ENCODE results near the gene ZNF502. TPM values are rescaled to one million over a fixed set of nuclear protein-coding genes. Genes with fewer than 3 reads are reported as not detected.
"Not testable (repeated sequence)": the region's sequence is repeated elsewhere in the genome, so short reads cannot be mapped to it uniquely, and the experiment has no call there.

The ZNF502 gene
- 1 to 10 TPM; 1.8 to 4.8 (median 1.9) TPM for total RNA-seq

DNA sequence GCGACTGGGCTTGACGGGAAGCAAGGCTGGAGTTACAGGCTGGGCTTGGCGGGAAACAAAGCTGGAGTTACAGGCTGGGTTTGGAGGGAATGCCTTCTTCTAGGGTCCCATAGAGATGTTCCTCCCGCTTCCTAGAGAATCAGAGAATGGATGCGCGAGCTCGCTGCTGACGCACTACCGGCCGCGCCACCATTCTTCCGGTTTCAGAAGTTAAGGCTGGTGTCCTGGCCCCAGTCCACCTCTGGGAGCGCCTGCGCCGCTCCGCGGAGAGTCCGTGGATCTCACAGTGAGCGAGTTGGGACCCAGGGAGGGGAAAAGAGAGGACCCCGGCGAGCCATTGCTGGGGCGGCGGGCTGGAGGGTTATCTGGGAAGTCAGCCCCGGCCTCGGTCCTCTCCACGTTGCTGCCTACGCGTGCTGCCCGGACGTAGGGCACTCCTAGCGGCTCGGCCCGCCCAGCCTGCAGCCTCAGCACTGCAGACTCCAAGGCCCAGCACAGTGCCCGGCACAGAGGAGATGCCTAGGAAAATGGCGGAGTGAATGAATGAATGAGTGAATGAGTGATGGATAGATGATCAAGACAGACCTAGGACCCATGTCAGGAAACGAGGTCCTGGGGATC lies at the start of gene ZNF502:
TSS of gene ZNF502 (plus strand) at position 206 of the 621 bp plus-strand sequence. CDS start 7,602 bp downstream, outside the sequence.
- Histone ChIP-seq H3K9me3 (peaks cover 0 to 7% (median 0%) of the 10 kb centered on the region in 3 donors), H3K4me1 (peaks cover 0 to 4% of the 10 kb centered on the region in 2 donors), H3K27me3 (peaks cover 0 to 3% (median 0%) of the 10 kb centered on the region in 3 donors), H3K36me3 (peaks cover 0 to 8% of the 10 kb centered on the region in 2 donors), H3K4me3 (peak within 1 kb of the TSS; percentile 68 to 90 (median 88)), H3K27ac (peak within 1 kb of the TSS; percentile 60 to 70 (median 66))
- DNase-seq (peak; percentile 60 to 78), ATAC-seq (peak; percentile 75 to 96)
- peak in 1 of 2 donors; percentile 34 for TF ChIP-seq POLR2A (IDR thresholded peaks at IDR 0.05)
- TF ChIP-seq, protein P1, sequence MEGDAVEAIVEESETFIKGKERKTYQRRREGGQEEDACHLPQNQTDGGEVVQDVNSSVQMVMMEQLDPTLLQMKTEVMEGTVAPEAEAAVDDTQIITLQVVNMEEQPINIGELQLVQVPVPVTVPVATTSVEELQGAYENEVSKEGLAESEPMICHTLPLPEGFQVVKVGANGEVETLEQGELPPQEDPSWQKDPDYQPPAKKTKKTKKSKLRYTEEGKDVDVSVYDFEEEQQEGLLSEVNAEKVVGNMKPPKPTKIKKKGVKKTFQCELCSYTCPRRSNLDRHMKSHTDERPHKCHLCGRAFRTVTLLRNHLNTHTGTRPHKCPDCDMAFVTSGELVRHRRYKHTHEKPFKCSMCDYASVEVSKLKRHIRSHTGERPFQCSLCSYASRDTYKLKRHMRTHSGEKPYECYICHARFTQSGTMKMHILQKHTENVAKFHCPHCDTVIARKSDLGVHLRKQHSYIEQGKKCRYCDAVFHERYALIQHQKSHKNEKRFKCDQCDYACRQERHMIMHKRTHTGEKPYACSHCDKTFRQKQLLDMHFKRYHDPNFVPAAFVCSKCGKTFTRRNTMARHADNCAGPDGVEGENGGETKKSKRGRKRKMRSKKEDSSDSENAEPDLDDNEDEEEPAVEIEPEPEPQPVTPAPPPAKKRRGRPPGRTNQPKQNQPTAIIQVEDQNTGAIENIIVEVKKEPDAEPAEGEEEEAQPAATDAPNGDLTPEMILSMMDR (IDR thresholded peaks at IDR 0.05 in 4 of 5, conservative IDR thresholded peaks at IDR 0.05 in 1 of 5): peak in 3 of 5 experiments; percentile 31 to 45 (median 42)
- in situ Hi-C loops (cut with MboI; ENCODE audit: low sequenced_read_pairs in 4 of 4): no loop called here
- intact Hi-C loops (cut with DNase I; ENCODE audit: low total_unique reads): loop anchor here (1.0 to 5.0 kb wide), 3 partner anchors 17 to 150 kb away; partner anchors contain the start of genes KIAA1143, KIF15, TMEM42 and ZNF501

GRCh38 chr3:44665173-44665572 lies 47.3 kb upstream of the ZNF502 start:
- Histone ChIP-seq H3K4me1 (no peaks in the 10 kb centered on the region), H3K27me3 (no peaks in the 10 kb centered on the region), H3K9me3 (peaks cover 0 to 1% (median 0%) of the 10 kb centered on the region in 3 donors), H3K4me3 (no peak overlapping the region), H3K36me3 (peaks cover 0 to 14% of the 10 kb centered on the region in 2 donors), H3K27ac (no peak overlapping the region)
- intact Hi-C loops (cut with DNase I; ENCODE audit: low total_unique reads): no loop called here
- ATAC-seq (no peak), DNase-seq (no peak)
- in situ Hi-C loops (cut with MboI; ENCODE audit: low sequenced_read_pairs in 4 of 4): no loop called here
- TF ChIP-seq, protein P1 (IDR thresholded peaks at IDR 0.05 in 4 of 5, conservative IDR thresholded peaks at IDR 0.05 in 1 of 5): no peak
- TF ChIP-seq POLR2A (IDR thresholded peaks at IDR 0.05): no peak

GRCh38 chr3:44666346-44666745 lies 46.1 kb upstream of the ZNF502 start:
- no peak overlapping the region for H3K27ac ChIP-seq
- intact Hi-C loops (cut with DNase I; ENCODE audit: low total_unique reads) (no loop called here), in situ Hi-C loops (cut with MboI; ENCODE audit: low sequenced_read_pairs in 4 of 4) (no loop called here)
- TF ChIP-seq, protein P1 (IDR thresholded peaks at IDR 0.05 in 4 of 5, conservative IDR thresholded peaks at IDR 0.05 in 1 of 5): no peak
- no peak for TF ChIP-seq POLR2A (IDR thresholded peaks at IDR 0.05)
- H3K4me3 ChIP-seq: no peak overlapping the region
- ATAC-seq: no peak
- H3K27me3 ChIP-seq: no peaks in the 10 kb centered on the region
- DNase-seq: no peak
- H3K4me1 ChIP-seq: no peaks in the 10 kb centered on the region
- H3K9me3 ChIP-seq: no peaks in the 10 kb centered on the region
- H3K36me3 ChIP-seq: peaks cover 0 to 2% of the 10 kb centered on the region in 2 donors

DNA sequence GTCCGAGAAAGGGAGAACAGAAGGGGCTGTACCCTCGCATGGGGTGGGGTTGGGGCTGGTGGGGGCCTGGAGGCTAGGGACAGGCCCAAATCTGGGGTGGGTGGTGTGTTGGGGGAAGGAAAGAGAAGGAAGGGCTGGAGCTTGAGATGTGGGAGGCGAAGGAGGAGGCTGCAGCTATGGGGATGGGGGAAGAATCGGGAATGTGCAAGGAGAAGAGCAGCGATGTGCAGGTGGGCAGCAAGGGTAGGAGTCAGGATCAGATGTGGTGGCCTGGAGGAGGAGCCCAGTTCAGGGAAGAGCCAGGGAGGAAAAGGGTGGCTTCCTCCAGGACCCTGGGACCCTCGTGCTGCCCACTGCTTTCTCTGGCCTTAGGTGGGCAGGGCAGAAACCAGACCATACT lies 42.7 kb upstream of the ZNF502 start:
- no peak overlapping the region for H3K27ac ChIP-seq
- H3K4me3 ChIP-seq: no peak overlapping the region
- H3K9me3 ChIP-seq: no peaks in the 10 kb centered on the region
- in situ Hi-C loops (cut with MboI; ENCODE audit: low sequenced_read_pairs in 4 of 4) (no loop called here), intact Hi-C loops (cut with DNase I; ENCODE audit: low total_unique reads) (no loop called here)
- H3K36me3 ChIP-seq: no peaks in the 10 kb centered on the region
- TF ChIP-seq POLR2A (IDR thresholded peaks at IDR 0.05): no peak
- TF ChIP-seq, protein P1 (IDR thresholded peaks at IDR 0.05 in 4 of 5, conservative IDR thresholded peaks at IDR 0.05 in 1 of 5): no peak
- no peak for DNase-seq
- ATAC-seq: no peak
- no peaks in the 10 kb centered on the region for H3K27me3 ChIP-seq
- H3K4me1 ChIP-seq: no peaks in the 10 kb centered on the region

- H3K9me3 ChIP-seq; H3K36me3 ChIP-seq; ATAC-seq; H3K4me3 ChIP-seq; DNase-seq; intact Hi-C loops (cut with DNase I; ENCODE audit: low total_unique reads); H3K27ac ChIP-seq; in situ Hi-C loops (cut with MboI; ENCODE audit: low sequenced_read_pairs in 4 of 4); H3K4me1 ChIP-seq; H3K27me3 ChIP-seq: not testable (repeated sequence)
These were observed 39.0 kb upstream of the ZNF502 start for GRCh38 chr3:44673466-44673865.
